Thyroid gland (tissue), 4 donors: ENCODE measurements around the gene PMEPA1. TPM values are rescaled to one million over a fixed set of nuclear protein-coding genes. Genes with fewer than 3 reads are reported as not detected.

Experiments
- DNase-seq, 2 donors: peaks; one replicate each; pipeline ENCODE4 v3.0.0-alpha.2; 2019
- H3K27ac ChIP-seq, 3 donors: fragments of 200-600 bp; sonication (generic); 1 replicate in 2 of 3; 2 replicates in 1 of 3; pipeline ENCODE4 v1.5.1; 2016 to 2019; ENCODE audit warnings: mild to moderate bottlenecking in 1 of 3, moderate library complexity in 1 of 3
- H3K27me3 ChIP-seq: fragments of 200-600 bp; sonication (generic); one replicate; pipeline ENCODE4 v1.5.1; 2019
- H3K36me3 ChIP-seq, 2 donors: fragments of 200-600 bp; sonication (generic); one replicate each; pipeline ENCODE4 v1.5.1; 2016 to 2019
- H3K4me1 ChIP-seq, 2 donors: fragments of 200-600 bp; sonication (generic); one replicate each; pipeline ENCODE4 v1.5.1; 2017 to 2019
- H3K4me3 ChIP-seq, 3 donors: fragments of 200-600 bp; sonication (generic); replicated peaks in 1 of 3; 1 replicate in 2 of 3; 2 replicates in 1 of 3; pipeline ENCODE4 v1.5.1; 2016; ENCODE audit warnings: mild to moderate bottlenecking in 1 of 3
- H3K9me3 ChIP-seq: fragments of 200-600 bp; sonication (generic); one replicate; pipeline ENCODE4 v1.5.1; 2017
- CTCF ChIP-seq, 6 experiments: fragments of 200-600 bp in 3 of 6; fragments of 450-650 bp in 3 of 6; sonication (generic) in 3 of 6; IDR thresholded peaks; one replicate each; pipeline ENCODE4 v1.5.1; 2016 to 2019; ENCODE audit warnings: antibody characterized with exemption in 6 of 6, mild to moderate bottlenecking in 2 of 6, inconsistent platforms in 1 of 6, moderate library complexity in 1 of 6
- POLR2A ChIP-seq, 2 donors: fragments of 450-650 bp; IDR thresholded peaks; one replicate each; pipeline ENCODE4 v1.6.1; 2017; ENCODE audit warnings: antibody characterized with exemption in 2 of 2, mild to moderate bottlenecking in 2 of 2, moderate library complexity in 1 of 2
- WGBS, 2 donors: methylation state at CpG; one replicate each; pipeline ENCODE4 v1.1.5; 2017; 5-methylcytosine and 5-hydroxymethylcytosine counted together
- intact Hi-C: fragments of 100-400 bp; cut with DNase I; formaldehyde crosslinking; loops from one replicate; pipeline ENCODE4 v1.15.1; 2023
- total RNA-seq, 4 donors: library from RNA; depleted of rRNA; stranded (reverse); fragments of >200 nt; gene quantifications; one replicate each; pipeline ENCODE4 v1.2.3, GENCODE V29; 2016

The PMEPA1 gene
- total RNA-seq, 4 donors from 2014 or later = 6.5 to 12.6 (median 8.3) TPM

GRCh38 chr20:57675773-57676172 is 34.0 kb downstream of the PMEPA1 start:
- H3K27ac ChIP-seq = no peak overlapping the region
- H3K4me1 ChIP-seq = peaks cover 0 to 3% of the 10 kb centered on the region in 2 donors
- no peak for DNase-seq
- TF ChIP-seq POLR2A (IDR thresholded peaks at IDR 0.05) (no peak), CTCF (IDR thresholded peaks at IDR 0.05) (no peak)
- H3K36me3 ChIP-seq = no peaks in the 10 kb centered on the region
- H3K9me3 ChIP-seq = no peaks in the 10 kb centered on the region
- 78 to 88% methylated on average over 12 of the region's 12 CpGs for WGBS, 2 donors
- H3K27me3 ChIP-seq = no peaks in the 10 kb centered on the region
- H3K4me3 ChIP-seq = no peak overlapping the region
- intact Hi-C loops = no loop called here

- no peaks in the 10 kb centered on the region for H3K36me3 ChIP-seq
- 89 to 92% methylated on average over 17 of the region's 17 CpGs for WGBS, 2 donors
- no peaks in the 10 kb centered on the region for H3K9me3 ChIP-seq
- intact Hi-C loops = no loop called here
- H3K4me1 ChIP-seq = peaks cover 8 to 12% of the 10 kb centered on the region in 2 donors
- no peak overlapping the region for H3K4me3 ChIP-seq
- H3K27me3 ChIP-seq = no peaks in the 10 kb centered on the region
- H3K27ac ChIP-seq = no peak overlapping the region
- TF ChIP-seq POLR2A (IDR thresholded peaks at IDR 0.05) = no peak
- no peak for TF ChIP-seq CTCF (IDR thresholded peaks at IDR 0.05)
- no peak for DNase-seq
Measured at GRCh38 chr20:57672953-57673575, 36.8 kb downstream of the PMEPA1 start.

GRCh38 chr20:57672164-57672563 is 37.7 kb downstream of the PMEPA1 start:
- Histone ChIP-seq H3K36me3 (no peaks in the 10 kb centered on the region), H3K27me3 (no peaks in the 10 kb centered on the region), H3K4me3 (no peak overlapping the region), H3K27ac (no peak overlapping the region), H3K9me3 (no peaks in the 10 kb centered on the region), H3K4me1 (peaks cover 17% of the 10 kb centered on the region in 2 donors)
- no peak for TF ChIP-seq CTCF (IDR thresholded peaks at IDR 0.05)
- no peak for TF ChIP-seq POLR2A (IDR thresholded peaks at IDR 0.05)
- WGBS, 2 donors = 75 to 78% methylated on average over 20 to 26 of the region's 26 CpGs
- DNase-seq = peak; percentile 22 to 32
- intact Hi-C loops = no loop called here

- Histone ChIP-seq H3K27me3 (no peaks in the 10 kb centered on the region), H3K9me3 (no peaks in the 10 kb centered on the region), H3K36me3 (no peaks in the 10 kb centered on the region), H3K4me3 (no peak overlapping the region), H3K27ac (no peak overlapping the region), H3K4me1 (peaks cover 17 to 18% of the 10 kb centered on the region in 2 donors)
- TF ChIP-seq CTCF (IDR thresholded peaks at IDR 0.05) (no peak), POLR2A (IDR thresholded peaks at IDR 0.05) (no peak)
- WGBS, 2 donors = 83% methylated on average over 4 of the region's 4 CpGs
- intact Hi-C loops = no loop called here
- no peak for DNase-seq
Measured at GRCh38 chr20:57671662-57672061, 38.2 kb downstream of the PMEPA1 start.

GRCh38 chr20:57671072-57671391 is 38.8 kb downstream of the PMEPA1 start:
- Histone ChIP-seq H3K4me1 (peaks cover 17 to 18% of the 10 kb centered on the region in 2 donors), H3K27ac (no peak overlapping the region), H3K9me3 (no peaks in the 10 kb centered on the region), H3K4me3 (no peak overlapping the region), H3K36me3 (no peaks in the 10 kb centered on the region), H3K27me3 (no peaks in the 10 kb centered on the region)
- no peak for DNase-seq
- TF ChIP-seq CTCF (IDR thresholded peaks at IDR 0.05) = no peak
- TF ChIP-seq POLR2A (IDR thresholded peaks at IDR 0.05) = no peak
- intact Hi-C loops = no loop called here
- 91% methylated on average over 10 of the region's 10 CpGs for WGBS, 2 donors
